Measurements from ENCODE around the gene USO1.
A peak's percentile ranks its signal among the peaks of the same experiment; 100 is the strongest.
"Not testable (repeated sequence)": the region's sequence is repeated elsewhere in the genome, so short reads cannot be mapped to it uniquely, and the experiment has no call there.

Gene USO1

GRCh38 chr4:75710246-75710645 is 14.1 kb upstream of the USO1 start:
- no peak overlapping the region for H3K27ac ChIP-seq
- no peak overlapping the region for H3K4me2 ChIP-seq
- no peak overlapping the region for H2AFZ ChIP-seq (ENCODE audit: low read depth)
- peaks cover 16% of the 10 kb centered on the region; the same call in 1 of the 2 replicates for H3K79me2 ChIP-seq (ENCODE audit: insufficient read depth, low read depth)
- no peaks in the 10 kb centered on the region for H3K27me3 ChIP-seq (ENCODE audit: insufficient read depth, low read depth)
- no peaks in the 10 kb centered on the region for H3K36me3 ChIP-seq (ENCODE audit: insufficient read depth)
- H3K4me3 ChIP-seq (IDR thresholded peaks at IDR 0.05; ENCODE audit: insufficient read depth, low read depth, low read length): no peak overlapping the region
- TF ChIP-seq CTCF (conservative IDR thresholded peaks at IDR 0.05; ENCODE audit: low read depth, low read length): no peak
- peaks cover 29% of the 10 kb centered on the region for H3K4me1 ChIP-seq (ENCODE audit: low read depth, poor library complexity, severe bottlenecking)
- no peak overlapping the region for H3K9ac ChIP-seq
- H4K20me1 ChIP-seq (ENCODE audit: insufficient read depth): no peaks in the 10 kb centered on the region

- peak overlapping the region; percentile 63 for H3K27ac ChIP-seq
Observed at GRCh38 chr4:75714011-75714410, 10.4 kb upstream of the USO1 start.

GRCh38 chr4:75714704-75715103 is 9.7 kb upstream of the USO1 start:
- H4K20me1 ChIP-seq (ENCODE audit: insufficient read depth): no peaks in the 10 kb centered on the region
- peak overlapping the region; percentile 39; the same call in 1 of the 2 replicates for H3K9ac ChIP-seq
- peak overlapping the region; percentile 19 for H2AFZ ChIP-seq (ENCODE audit: low read depth)
- TF ChIP-seq CTCF (conservative IDR thresholded peaks at IDR 0.05; ENCODE audit: low read depth, low read length): no peak
- peaks cover 37% of the 10 kb centered on the region for H3K4me1 ChIP-seq (ENCODE audit: low read depth, poor library complexity, severe bottlenecking)
- H3K27me3 ChIP-seq (ENCODE audit: insufficient read depth, low read depth): no peaks in the 10 kb centered on the region
- H3K27ac ChIP-seq: peak overlapping the region; percentile 63
- no peaks in the 10 kb centered on the region; the same call in 1 of the 2 replicates for H3K36me3 ChIP-seq (ENCODE audit: insufficient read depth)
- H3K4me2 ChIP-seq: peak overlapping the region; percentile 76
- peak overlapping the region; percentile 60 for H3K4me3 ChIP-seq (IDR thresholded peaks at IDR 0.05; ENCODE audit: insufficient read depth, low read depth, low read length)
- H3K79me2 ChIP-seq (ENCODE audit: insufficient read depth, low read depth): peaks cover 22% of the 10 kb centered on the region; the same call in 1 of the 2 replicates

More at GRCh38 chr4:75714011-75714410, 10.4 kb upstream of the USO1 start:
- Histone ChIP-seq H4K20me1 (ENCODE audit: insufficient read depth) (no peaks in the 10 kb centered on the region), H3K4me3 (IDR thresholded peaks at IDR 0.05; ENCODE audit: insufficient read depth, low read depth, low read length) (no peak overlapping the region), H3K4me1 (ENCODE audit: low read depth, poor library complexity, severe bottlenecking) (peaks cover 42% of the 10 kb centered on the region), H2AFZ (ENCODE audit: low read depth) (no peak overlapping the region), H3K4me2 (peak overlapping the region; percentile 76), H3K79me2 (ENCODE audit: insufficient read depth, low read depth) (peaks cover 22% of the 10 kb centered on the region; the same call in 1 of the 2 replicates), H3K36me3 (ENCODE audit: insufficient read depth) (no peaks in the 10 kb centered on the region; the same call in 1 of the 2 replicates), H3K9ac (peak overlapping the region; percentile 39; the same call in 1 of the 2 replicates), H3K27me3 (ENCODE audit: insufficient read depth, low read depth) (no peaks in the 10 kb centered on the region)
- TF ChIP-seq CTCF (conservative IDR thresholded peaks at IDR 0.05; ENCODE audit: low read depth, low read length): no peak

- H3K27ac ChIP-seq: peak overlapping the region; percentile 63
- peaks cover 22% of the 10 kb centered on the region; the same call in 1 of the 2 replicates for H3K79me2 ChIP-seq (ENCODE audit: insufficient read depth, low read depth)
Observed at GRCh38 chr4:75715105-75715799, 9.1 kb upstream of the USO1 start.

GRCh38 chr4:75716054-75716453 is 8.3 kb upstream of the USO1 start:
- H4K20me1 ChIP-seq (ENCODE audit: insufficient read depth); H3K36me3 ChIP-seq (ENCODE audit: insufficient read depth); H2AFZ ChIP-seq (ENCODE audit: low read depth); H3K27me3 ChIP-seq (ENCODE audit: insufficient read depth, low read depth); H3K4me3 ChIP-seq (IDR thresholded peaks at IDR 0.05; ENCODE audit: insufficient read depth, low read depth, low read length): not testable (repeated sequence)
- Histone ChIP-seq H3K79me2 (ENCODE audit: insufficient read depth, low read depth) (peaks cover 25% of the 10 kb centered on the region; the same call in 1 of the 2 replicates), H3K4me1 (ENCODE audit: low read depth, poor library complexity, severe bottlenecking) (peaks cover 36% of the 10 kb centered on the region), H3K9ac (peak overlapping the region; percentile 39; the same call in 1 of the 2 replicates), H3K27ac (peak overlapping the region; percentile 63), H3K4me2 (peak overlapping the region; percentile 76)

More at GRCh38 chr4:75715105-75715799, 9.1 kb upstream of the USO1 start:
- Histone ChIP-seq H3K4me2 (peak overlapping the region; percentile 76), H2AFZ (ENCODE audit: low read depth) (peak overlapping the region; percentile 19), H3K27me3 (ENCODE audit: insufficient read depth, low read depth) (no peaks in the 10 kb centered on the region), H4K20me1 (ENCODE audit: insufficient read depth) (no peaks in the 10 kb centered on the region), H3K9ac (peak overlapping the region; percentile 39), H3K4me3 (IDR thresholded peaks at IDR 0.05; ENCODE audit: insufficient read depth, low read depth, low read length) (peak overlapping the region; percentile 60), H3K4me1 (ENCODE audit: low read depth, poor library complexity, severe bottlenecking) (peaks cover 36% of the 10 kb centered on the region), H3K36me3 (ENCODE audit: insufficient read depth) (no peaks in the 10 kb centered on the region; the same call in 1 of the 2 replicates)
- TF ChIP-seq CTCF (conservative IDR thresholded peaks at IDR 0.05; ENCODE audit: low read depth, low read length): no peak

Data from KMS-11 (cell line).